Kidney tubule cell (primary cell): ENCODE measurements around the gene PTP4A2.
"Not testable (repeated sequence)": the region's sequence is repeated elsewhere in the genome, so short reads cannot be mapped to it uniquely, and the experiment has no call there.

Experiments
- DNase-seq: peaks from one replicate; pipeline ENCODE4 v3.0.0-alpha.2; 2018; ENCODE audit warnings: low spot score

PTP4A2 gene

GRCh38 chr1:31924839-31925238 lies 13.3 kb downstream of the PTP4A2 start:
- no peak for DNase-seq

GRCh38 chr1:31923901-31924535 lies 14.2 kb downstream of the PTP4A2 start:
- no peak for DNase-seq

- DNase-seq = no peak
Measured at GRCh38 chr1:31920956-31921355, 17.2 kb downstream of the PTP4A2 start.

DNA sequence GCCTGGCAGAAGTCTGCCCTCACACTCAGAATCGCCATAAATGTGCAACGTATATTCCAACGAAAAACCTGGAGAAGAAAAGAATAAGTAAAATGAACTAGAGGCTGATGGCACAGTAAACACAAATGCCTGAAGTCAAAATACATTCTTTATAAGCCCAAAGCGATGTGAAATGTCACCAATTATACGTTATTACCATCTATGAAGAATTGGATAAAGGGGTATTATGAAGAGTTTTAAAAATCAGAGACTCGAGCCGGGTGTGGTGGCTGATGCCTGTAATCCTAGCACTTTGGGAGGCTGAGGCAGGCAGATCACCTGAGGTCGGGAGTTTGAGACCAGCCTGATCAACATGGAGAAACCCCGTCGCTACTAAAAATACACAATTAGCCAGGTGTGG lies 18.6 kb downstream of the PTP4A2 start:
- DNase-seq = no peak

- no peak for DNase-seq
Measured at GRCh38 chr1:31915438-31915837, 22.7 kb downstream of the PTP4A2 start.

DNA sequence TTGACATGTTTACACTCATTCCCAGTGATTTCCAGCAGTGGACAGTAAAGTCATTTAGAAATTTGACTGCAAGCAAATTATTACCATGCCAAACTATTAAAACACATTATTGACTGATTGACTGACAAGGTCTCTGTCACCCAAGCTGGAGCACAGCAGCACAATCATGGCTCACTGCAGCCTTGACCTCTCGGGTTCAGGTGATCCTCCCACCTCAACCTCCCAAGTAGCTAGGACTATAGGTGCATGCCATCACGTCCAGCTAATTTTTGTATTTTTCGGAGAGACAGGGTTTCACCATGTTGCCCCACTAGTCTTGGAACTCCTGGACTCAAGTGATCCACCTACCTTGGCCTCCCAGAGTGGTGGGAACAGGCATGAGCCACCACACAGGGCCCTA lies 24.2 kb downstream of the PTP4A2 start:
- no peak for DNase-seq

DNA sequence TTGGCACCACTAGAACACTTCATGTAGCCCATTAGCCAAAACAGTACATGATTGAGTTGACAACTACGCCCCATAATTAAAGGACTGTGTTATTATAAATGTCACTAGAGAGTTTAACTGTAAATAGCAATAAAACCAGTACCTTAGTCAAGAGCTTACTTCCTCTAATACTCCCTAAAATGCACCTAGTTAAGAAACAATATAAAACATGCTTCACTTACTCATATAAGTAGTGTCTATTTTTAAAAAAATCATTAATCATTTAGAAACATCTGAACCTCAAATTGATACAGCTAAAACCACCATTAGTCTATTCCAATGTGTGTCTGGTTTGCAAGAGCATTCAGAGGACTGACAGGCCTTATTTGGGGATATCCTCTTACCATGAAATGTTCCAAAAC lies 25.3 kb downstream of the PTP4A2 start:
- no peak for DNase-seq

- DNase-seq = no peak
Measured at GRCh38 chr1:31911994-31912780, 26.0 kb downstream of the PTP4A2 start.

DNA sequence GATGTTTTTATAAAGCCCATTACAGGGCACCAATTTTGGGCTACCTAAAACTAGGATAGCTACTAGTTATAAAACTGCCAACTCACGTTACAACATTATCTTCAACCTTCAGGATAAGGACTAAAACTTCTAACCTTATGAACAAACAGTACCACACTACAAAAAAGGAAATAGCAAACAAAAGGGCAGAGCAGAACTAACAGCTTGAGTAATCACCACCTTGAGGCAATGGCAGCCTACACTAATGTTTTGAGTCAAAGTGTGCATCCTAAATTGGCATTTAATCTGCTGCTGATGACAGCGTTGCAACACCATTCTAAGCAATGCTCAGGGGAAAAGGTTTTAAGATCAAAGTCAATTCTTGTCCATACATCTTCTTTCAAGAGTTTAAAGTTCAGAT lies 27.2 kb downstream of the PTP4A2 start:
- no peak for DNase-seq

- no peak for DNase-seq
Measured at GRCh38 chr1:31909691-31910090, 28.5 kb downstream of the PTP4A2 start.

DNA sequence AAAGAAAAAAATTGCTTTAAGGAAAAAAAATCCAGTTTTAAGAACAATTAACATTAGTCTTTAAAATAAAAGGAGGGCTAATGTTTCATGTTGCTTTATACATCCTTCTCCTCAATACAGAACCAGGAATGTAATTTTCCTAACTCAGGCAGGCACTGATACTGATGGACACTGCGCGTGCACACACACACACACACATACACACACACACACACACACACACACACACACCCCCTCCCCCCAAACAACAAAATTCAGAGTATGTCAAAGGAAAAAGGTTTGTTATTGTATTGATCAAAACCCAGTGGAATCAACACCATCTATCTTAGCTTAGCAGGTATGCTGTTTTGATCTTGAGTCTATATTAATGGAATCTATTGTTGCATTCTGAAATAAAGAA lies 31.6 kb downstream of the PTP4A2 start:
- DNase-seq = no peak

GRCh38 chr1:31905681-31906080 lies 32.5 kb downstream of the PTP4A2 start:
- no peak for DNase-seq

DNA sequence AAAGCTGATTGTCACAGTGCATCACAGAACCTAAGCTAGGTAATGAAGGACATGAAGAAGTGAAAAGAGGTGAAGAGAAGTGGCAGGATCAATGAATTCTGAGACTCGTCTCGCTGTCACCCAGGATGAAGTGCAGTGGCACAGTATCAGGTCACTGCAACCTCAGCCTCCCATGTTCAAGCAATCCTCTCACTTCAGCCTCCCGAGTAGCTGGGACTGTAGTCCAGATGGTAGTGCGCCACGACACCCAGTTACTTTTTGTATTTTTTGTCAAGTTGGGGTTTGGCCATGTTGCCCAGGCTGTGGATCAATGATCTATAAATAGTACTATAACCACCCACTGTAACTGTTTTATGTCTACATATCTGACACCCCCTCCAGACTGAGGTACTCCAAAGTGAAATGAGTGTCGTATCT lies 33.1 kb downstream of the PTP4A2 start:
- no peak for DNase-seq

- DNase-seq = no peak
Measured at GRCh38 chr1:31904339-31905092, 33.7 kb downstream of the PTP4A2 start.

DNA sequence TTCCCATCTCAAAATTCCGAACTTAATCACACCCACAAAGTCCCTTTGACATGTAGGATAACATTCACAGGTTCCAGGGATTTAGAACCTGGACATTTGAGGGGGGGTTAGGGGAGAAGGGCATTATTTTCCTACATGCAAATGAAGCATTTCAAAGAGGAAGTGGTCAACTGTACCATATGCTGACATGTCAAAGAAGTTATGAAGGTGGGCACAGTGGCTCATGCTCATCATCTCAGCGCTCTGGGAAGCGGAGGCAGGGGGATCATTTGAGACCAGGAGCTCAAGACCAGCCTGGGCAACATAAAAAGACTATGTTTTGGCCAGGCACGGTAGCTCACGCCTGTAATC lies 35.7 kb downstream of the PTP4A2 start:
- no peak for DNase-seq

DNA sequence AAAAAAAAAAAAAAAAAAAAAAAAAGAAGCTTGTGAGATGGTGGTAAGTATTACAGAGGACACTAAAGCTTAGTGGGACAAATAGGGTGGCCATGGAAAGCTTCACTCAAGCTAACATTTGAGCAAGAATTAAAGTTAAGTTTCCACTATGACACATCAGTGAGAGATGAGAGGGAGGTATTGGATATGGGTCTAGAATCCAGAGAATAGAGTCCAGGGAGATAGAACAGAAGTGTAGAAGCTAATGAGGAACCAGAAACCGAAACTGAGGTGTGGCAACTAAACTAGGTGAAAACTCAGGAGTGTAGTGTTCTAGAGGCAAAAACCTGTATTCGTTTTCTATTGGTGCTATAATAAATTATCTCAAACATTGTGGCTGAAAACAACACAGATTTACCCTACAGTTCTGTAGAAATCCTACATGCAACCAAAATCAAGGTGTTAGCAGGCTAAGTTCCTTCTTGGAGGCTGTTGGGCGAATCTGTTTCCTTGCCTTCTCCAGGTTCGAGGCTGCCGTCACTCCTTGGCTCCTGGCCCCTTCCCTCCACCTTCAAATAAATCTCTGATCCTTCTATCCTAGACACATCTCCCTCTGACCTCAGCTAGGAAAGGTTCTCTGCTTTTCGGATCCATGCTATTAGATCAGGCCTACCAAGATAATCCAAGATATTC lies 36.2 kb downstream of the PTP4A2 start:
- DNase-seq = no peak

GRCh38 chr1:31900790-31901189 lies 37.4 kb downstream of the PTP4A2 start:
- DNase-seq = no peak

DNA sequence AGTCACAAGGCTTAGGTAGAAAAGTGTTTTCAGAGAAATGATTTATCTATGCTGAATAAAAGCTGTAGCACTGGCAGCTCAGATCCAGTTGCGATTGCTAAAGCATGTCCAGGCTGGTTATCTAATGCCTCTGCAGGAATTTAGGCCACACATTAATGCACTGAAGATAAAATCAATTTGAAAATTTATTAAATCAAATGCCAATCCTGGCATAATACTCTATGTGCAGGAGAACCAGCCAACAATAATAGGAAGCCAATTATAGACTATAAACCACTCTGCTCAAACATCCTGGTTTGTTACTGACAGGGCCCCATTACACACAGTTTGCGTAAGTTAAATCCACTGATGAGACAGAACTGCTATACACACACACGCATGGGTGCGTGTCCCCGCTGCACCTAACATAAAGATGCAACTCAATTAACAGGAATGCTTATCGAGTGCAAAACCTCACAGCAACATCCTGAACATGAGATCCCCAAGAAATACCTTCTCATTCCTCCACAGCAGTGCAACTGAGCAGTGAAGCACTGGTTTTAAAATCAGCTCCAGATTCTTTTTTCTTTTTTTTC lies 40.6 kb downstream of the PTP4A2 start:
- no peak for DNase-seq

GRCh38 chr1:31895474-31896198 lies 42.5 kb downstream of the PTP4A2 start:
- DNase-seq = not testable (repeated sequence)

GRCh38 chr1:31891280-31891679 lies 46.9 kb downstream of the PTP4A2 start:
- peak; percentile 76 for DNase-seq

- DNase-seq = no peak
Measured at GRCh38 chr1:31888291-31888690, 49.9 kb downstream of the PTP4A2 start.

DNA sequence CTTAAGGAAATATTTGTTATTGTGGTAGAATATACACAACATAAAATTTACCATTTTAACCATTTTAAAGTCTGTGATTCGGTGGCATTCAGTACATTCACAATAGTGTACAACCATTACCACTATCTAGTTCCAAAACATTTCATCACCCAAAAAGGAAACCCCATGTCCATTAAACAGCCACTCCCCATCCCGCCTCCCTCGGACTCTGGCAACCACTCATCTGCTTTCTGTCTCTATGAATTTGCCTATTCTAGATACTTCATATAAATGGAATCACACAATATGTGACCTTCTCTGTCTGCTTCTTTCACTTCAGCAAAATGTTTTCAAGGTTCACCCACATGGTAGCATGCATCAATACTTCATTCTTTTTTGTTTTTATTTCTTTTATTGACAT lies 51.3 kb downstream of the PTP4A2 start:
- DNase-seq = no peak
